ENCODE measurements around the gene GNG7.
A peak's percentile ranks its signal among the peaks of the same experiment; 100 is the strongest.
"Not testable (repeated sequence)": the region's sequence is repeated elsewhere in the genome, so short reads cannot be mapped to it uniquely, and the experiment has no call there.

GNG7 gene

GRCh38 chr19:2607712-2608601, 94.5 kb downstream of the GNG7 start:
- peak overlapping the region; percentile 85 for H3K9ac ChIP-seq (ENCODE audit: low read length)
- H3K9me2 ChIP-seq (replicated peaks; ENCODE audit: insufficient read depth, low read length) = no peaks in the 10 kb centered on the region
- H3K4me1 ChIP-seq (ENCODE audit: low read length) = peaks cover 25% of the 10 kb centered on the region
- no peak for TF ChIP-seq EZH2 (optimal IDR thresholded peaks at IDR 0.05; ENCODE audit: low read depth, low read length)
- no peak for TF ChIP-seq EZH2phosphoT487 (IDR thresholded peaks at IDR 0.05; ENCODE audit: low read length)
- TF ChIP-seq CTCF (IDR thresholded peaks at IDR 0.05; ENCODE audit: low read length) = no peak
- H3K79me2 ChIP-seq (ENCODE audit: low read length) = peaks cover 32% of the 10 kb centered on the region
- no peaks in the 10 kb centered on the region for H3K36me3 ChIP-seq (replicated peaks; ENCODE audit: insufficient read depth, low read length)
- no peaks in the 10 kb centered on the region for H3K9me3 ChIP-seq (replicated peaks; ENCODE audit: insufficient read depth, low read length)
- DNase-seq = peak; percentile 96
- peak overlapping the region; percentile 62 for H3K4me3 ChIP-seq (ENCODE audit: low read length)
- H3F3A ChIP-seq (ENCODE audit: insufficient read depth, low read length) = peaks cover 45% of the 10 kb centered on the region
- H3K4me2 ChIP-seq (ENCODE audit: low read depth, low read length) = peak overlapping the region; percentile 98
- peak overlapping the region; percentile 99 for H3K27ac ChIP-seq (ENCODE audit: low read length)
- H2AFZ ChIP-seq (ENCODE audit: low read length) = no peak overlapping the region
- H3K27me3 ChIP-seq (replicated peaks; ENCODE audit: insufficient read depth, low read length) = no peaks in the 10 kb centered on the region
- no peaks in the 10 kb centered on the region for H4K20me1 ChIP-seq (ENCODE audit: insufficient read depth, low read length)

GRCh38 chr19:2606774-2607173, 95.7 kb downstream of the GNG7 start:
- H3K9me2 ChIP-seq (replicated peaks; ENCODE audit: insufficient read depth, low read length); H3K4me2 ChIP-seq (ENCODE audit: low read depth, low read length); H3K27me3 ChIP-seq (replicated peaks; ENCODE audit: insufficient read depth, low read length); H3K36me3 ChIP-seq (replicated peaks; ENCODE audit: insufficient read depth, low read length); H3K4me3 ChIP-seq (ENCODE audit: low read length); H3K9me3 ChIP-seq (replicated peaks; ENCODE audit: insufficient read depth, low read length); H4K20me1 ChIP-seq (ENCODE audit: insufficient read depth, low read length); H3K9ac ChIP-seq (ENCODE audit: low read length); DNase-seq; H3K27ac ChIP-seq (ENCODE audit: low read length); H2AFZ ChIP-seq (ENCODE audit: low read length): not testable (repeated sequence)
- Histone ChIP-seq H3F3A (ENCODE audit: insufficient read depth, low read length) (peaks cover 52% of the 10 kb centered on the region), H3K4me1 (ENCODE audit: low read length) (peaks cover 23% of the 10 kb centered on the region), H3K79me2 (ENCODE audit: low read length) (peaks cover 30% of the 10 kb centered on the region)

- H3K9me2 ChIP-seq (replicated peaks; ENCODE audit: insufficient read depth, low read length); H4K20me1 ChIP-seq (ENCODE audit: insufficient read depth, low read length); DNase-seq: not testable (repeated sequence)
Observed at GRCh38 chr19:2605889-2606288, 96.6 kb downstream of the GNG7 start.

GRCh38 chr19:2604747-2605329, 97.7 kb downstream of the GNG7 start:
- TF ChIP-seq CTCF (IDR thresholded peaks at IDR 0.05; ENCODE audit: low read length) = no peak
- no peak overlapping the region for H2AFZ ChIP-seq (ENCODE audit: low read length)
- H4K20me1 ChIP-seq (ENCODE audit: insufficient read depth, low read length) = no peaks in the 10 kb centered on the region
- H3K9me2 ChIP-seq (replicated peaks; ENCODE audit: insufficient read depth, low read length) = no peaks in the 10 kb centered on the region
- peaks cover 17% of the 10 kb centered on the region for H3K4me1 ChIP-seq (ENCODE audit: low read length)
- H3K4me2 ChIP-seq (ENCODE audit: low read depth, low read length) = no peak overlapping the region
- H3K27me3 ChIP-seq (replicated peaks; ENCODE audit: insufficient read depth, low read length) = no peaks in the 10 kb centered on the region
- H3K4me3 ChIP-seq (ENCODE audit: low read length) = no peak overlapping the region
- H3K79me2 ChIP-seq (ENCODE audit: low read length) = peaks cover 37% of the 10 kb centered on the region
- H3K36me3 ChIP-seq (replicated peaks; ENCODE audit: insufficient read depth, low read length) = no peaks in the 10 kb centered on the region
- no peak for DNase-seq
- H3K9me3 ChIP-seq (replicated peaks; ENCODE audit: insufficient read depth, low read length) = no peaks in the 10 kb centered on the region
- no peak overlapping the region for H3K27ac ChIP-seq (ENCODE audit: low read length)
- peaks cover 55% of the 10 kb centered on the region for H3F3A ChIP-seq (ENCODE audit: insufficient read depth, low read length)
- no peak overlapping the region for H3K9ac ChIP-seq (ENCODE audit: low read length)

More at GRCh38 chr19:2605889-2606288, 96.6 kb downstream of the GNG7 start:
- not testable (repeated sequence) for H3K36me3 ChIP-seq (replicated peaks; ENCODE audit: insufficient read depth, low read length); H3K27ac ChIP-seq (ENCODE audit: low read length); H3K27me3 ChIP-seq (replicated peaks; ENCODE audit: insufficient read depth, low read length); H3K9me3 ChIP-seq (replicated peaks; ENCODE audit: insufficient read depth, low read length); H3K9ac ChIP-seq (ENCODE audit: low read length); H3K4me2 ChIP-seq (ENCODE audit: low read depth, low read length); H2AFZ ChIP-seq (ENCODE audit: low read length); H3K4me3 ChIP-seq (ENCODE audit: low read length)
- Histone ChIP-seq H3K4me1 (ENCODE audit: low read length) (peaks cover 18% of the 10 kb centered on the region), H3F3A (ENCODE audit: insufficient read depth, low read length) (peaks cover 54% of the 10 kb centered on the region), H3K79me2 (ENCODE audit: low read length) (peaks cover 34% of the 10 kb centered on the region)

Data from MM.1S (cell line).